ENCODE measurements around the gene SERPIND1. TPM values are rescaled to one million over a fixed set of nuclear protein-coding genes. Genes with fewer than 3 reads are reported as not detected.

Gene SERPIND1
- total and polyA plus RNA-seq, 2 of the 8 experiments (the other 6 are each of a cell fraction or from before 2014, with no cell fraction given) = not detected

DNA sequence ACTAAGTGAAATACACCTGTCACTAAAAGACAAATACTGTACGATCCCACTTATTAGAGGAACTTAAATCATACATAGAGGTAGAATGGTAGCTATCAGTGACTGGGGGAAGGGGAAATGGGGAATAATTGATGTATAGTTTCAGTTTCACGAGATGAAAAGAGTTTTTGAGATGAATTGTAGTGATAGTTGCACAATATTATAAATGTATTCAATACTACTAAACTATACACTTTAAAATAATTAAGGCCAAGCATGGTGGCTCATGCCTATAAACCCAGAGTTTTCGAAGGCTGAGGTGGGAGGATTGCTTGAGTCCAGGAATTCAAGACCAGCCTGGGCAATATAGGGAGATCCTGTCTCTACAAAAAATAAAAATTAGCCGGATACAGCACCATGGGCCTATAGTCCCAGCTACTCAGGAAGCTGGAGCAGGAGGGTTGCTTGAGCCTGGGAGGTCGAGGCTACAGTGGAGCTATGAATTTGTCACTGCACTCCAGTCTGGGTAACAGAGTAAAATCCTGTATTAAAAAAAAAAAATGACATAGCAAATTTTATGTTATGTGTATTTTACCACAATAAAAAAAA lies 40.4 kb downstream of the SERPIND1 start:
- H3K18ac ChIP-seq (ENCODE audit: extremely low read depth, low read length) = no peak overlapping the region
- no peak overlapping the region for H2BK120ac ChIP-seq (replicated peaks; ENCODE audit: low read depth, low read length)
- ChIA-PET CTCF (ENCODE audit: partially characterized antibody) (interaction anchor here (1.1 to 4.3 kb wide), 3 partner anchors 8 to 33 kb away, joined by 3 to 17 read pairs (median 4); no protein-coding TSS in a partner anchor), POLR2A (ENCODE audit: partially characterized antibody) (interaction anchor here (1.0 kb wide), 1 partner anchor 31 kb away, joined by 3 read pairs; no protein-coding TSS in a partner anchor)
- H3K9me3 ChIP-seq (ENCODE audit: insufficient read depth in 2 of 2, low read depth in 1 of 2, low read length in 1 of 2) = no peaks in the 10 kb centered on the region
- H3K4me3 ChIP-seq (ENCODE audit: extremely low read depth in 1 of 4, insufficient read depth in 2 of 4, low read depth in 3 of 4, low read length in 4 of 4) = no peak overlapping the region
- H2BK15ac ChIP-seq (ENCODE audit: low read length) = no peak overlapping the region
- H2AK5ac ChIP-seq (ENCODE audit: low read depth, low read length) = no peak overlapping the region
- H3K56ac ChIP-seq (replicated peaks; ENCODE audit: insufficient read length, low read depth, low read length) = no peak overlapping the region
- peaks cover 0 to 5% (median 1%) of the 10 kb centered on the region in 4 experiments; a peak in 4 of 8 replicates for H3K36me3 ChIP-seq (ENCODE audit: control insufficient read depth in 2 of 4, insufficient read depth in 4 of 4, low read length in 3 of 4)
- H4K5ac ChIP-seq (ENCODE audit: insufficient read length, low read depth, low read length) = no peak overlapping the region
- 89 to 100% methylated on average over 1 to 5 of the region's 5 CpGs for WGBS, 2 experiments (ENCODE audit: extremely low coverage in 1 of 2, insufficient coverage in 1 of 2, insufficient read length in 1 of 2, insufficient replicate concordance in 2 of 2, low coverage in 1 of 2, low lambda C conversion rate in 2 of 2, missing lambda C conversion rate in 1 of 2)
- no peak overlapping the region for H3K4ac ChIP-seq (replicated peaks; ENCODE audit: insufficient read length, low read depth, low read length)
- no peak overlapping the region for H3K14ac ChIP-seq (ENCODE audit: insufficient read length)
- no peak overlapping the region for H2BK12ac ChIP-seq (ENCODE audit: low read depth, low read length)
- no peaks in the 10 kb centered on the region for H3K27me3 ChIP-seq (replicated peaks in 1 of 4; ENCODE audit: control insufficient read depth in 3 of 4, extremely low read depth in 1 of 4, insufficient read depth in 3 of 4, low read length in 3 of 4)
- DNase-seq (ENCODE audit: low read depth in 1 of 2, low spot score in 2 of 2) = no peak
- H2BK20ac ChIP-seq (ENCODE audit: low read length) = no peak overlapping the region
- H2AFZ ChIP-seq (ENCODE audit: low read length) = no peak overlapping the region
- H3K4me2 ChIP-seq (ENCODE audit: insufficient read depth in 1 of 2, low read depth in 2 of 2, low read length in 2 of 2) = no peak overlapping the region
- H3K79me1 ChIP-seq (ENCODE audit: low read depth, low read length) = no peaks in the 10 kb centered on the region
- no peak for FAIRE-seq
- H3K4me1 ChIP-seq (replicated peaks in 1 of 4; ENCODE audit: control insufficient read depth in 3 of 4, insufficient read depth in 4 of 4, low read length in 3 of 4) = no peaks in the 10 kb centered on the region
- H3K23me2 ChIP-seq (ENCODE audit: low read depth, low read length) = no peaks in the 10 kb centered on the region
- H4K20me1 ChIP-seq (replicated peaks in 1 of 2; ENCODE audit: control insufficient read depth in 1 of 2, insufficient read depth in 2 of 2, low read length in 2 of 2) = no peaks in the 10 kb centered on the region
- no peak overlapping the region for H4K91ac ChIP-seq (replicated peaks; ENCODE audit: insufficient read length, low read length)
- no peak overlapping the region for H4K8ac ChIP-seq (ENCODE audit: extremely low read depth, insufficient read depth, low read length)
- H3K23ac ChIP-seq (ENCODE audit: insufficient read length) = no peak overlapping the region
- H3K9ac ChIP-seq (replicated peaks in 1 of 4; ENCODE audit: extremely low read depth in 1 of 4, low read depth in 3 of 4, low read length in 3 of 4) = no peak overlapping the region
- H2BK5ac ChIP-seq (ENCODE audit: low read depth, low read length) = no peak overlapping the region
- TF ChIP-seq YY1 (IDR thresholded peaks at IDR 0.05; ENCODE audit: low read depth, low read length) (no peak), JUND (IDR thresholded peaks at IDR 0.05; ENCODE audit: low read length) (no peak), RNF2 (IDR thresholded peaks at IDR 0.05; ENCODE audit: borderline replicate concordance, low read depth, low read length, missing control alignments, poor library complexity, severe bottlenecking) (no peak), GTF2F1 (IDR thresholded peaks at IDR 0.05; ENCODE audit: borderline replicate concordance, low read depth, low read length) (no peak)
- no peaks in the 10 kb centered on the region for H3K79me2 ChIP-seq (ENCODE audit: control insufficient read depth in 1 of 2, insufficient read depth in 2 of 2, low read length in 2 of 2)
- H3K27ac ChIP-seq (ENCODE audit: low read depth, low read length) = no peak overlapping the region

Data from H1 (cell line).